K562 (cell line): ENCODE results near the gene MADD. TPM values are rescaled to one million over a fixed set of nuclear protein-coding genes. Genes with fewer than 3 reads are reported as not detected.

ENCODE experiments used
- ATAC-seq: fragments of 200-7000 bp; cut with Tn5 transposase; 3 replicates; pipeline ENCODE4 v1.9.1; 2020; ENCODE audit warnings: moderate library complexity
- BruUV-seq: library from RNA; stranded (reverse); fragments of 400-500 nt; replicated peaks from 2 replicates; lab custom pipeline; 2021; lab: Mats Ljungman, UMichigan
- CTCF ChIA-PET: fragments of 300-600 bp; formaldehyde crosslinking; extraction: SDS; loops from one replicate; lab custom pipeline; 2021; ENCODE audit warnings: low intra/inter-chr PET ratio; lab: Yijun Ruan, JAX
- POLR2A ChIA-PET: fragments of 300-600, 350-650 bp; sonication (Branson Sonifier 250); formaldehyde crosslinking; extraction: SDS; loops from one replicate; lab custom pipeline; 2021; ENCODE audit warnings: antibody characterized with exemption, inconsistent platforms; lab: Yijun Ruan, JAX
- DNase-seq, 4 experiments: peaks; one replicate each; pipeline versions ENCODE4 v3.0.0 to v3.0.0-alpha.2; 2011 to 2018; ENCODE audit warnings: low spot score in 3 of 4, mixed read lengths in 3 of 4; ENCODE audit errors: extremely low read depth in 1 of 4
- FAIRE-seq: peaks from 2 replicates; lab custom pipeline; 2011; peaks lifted over from hg19 to GRCh38; lab: Jason Lieb, UNC
- H2AFZ ChIP-seq: 2 replicates; pipeline ENCODE4 v1.6.0; 2011; ENCODE audit warnings: low read depth, low read length, control low read depth, inconsistent platforms
- H3K27ac ChIP-seq: fragments of 200-600 bp; 3 replicates; pipeline ENCODE4 v1.8.0; 2011; ENCODE audit warnings: low read depth, mild to moderate bottlenecking, control low read depth, inconsistent platforms, low read length, moderate library complexity, mixed read lengths; ENCODE audit errors: extremely low read depth
- H3K27me3 ChIP-seq, 2 experiments: fragments of 300-600 bp in 1 of 2; 2 replicates in 1 of 2; 3 replicates in 1 of 2; pipeline versions ENCODE4 v1.6.0 to v1.8.0; 2011; ENCODE audit warnings: inconsistent platforms in 2 of 2, low read length in 2 of 2, mild to moderate bottlenecking in 1 of 2, mixed read lengths in 1 of 2, moderate library complexity in 1 of 2; ENCODE audit not compliant: control insufficient read depth in 2 of 2, insufficient read depth in 2 of 2
- H3K36me3 ChIP-seq: fragments of 300-600 bp; 3 replicates; pipeline ENCODE4 v1.8.0; 2011; ENCODE audit warnings: mild to moderate bottlenecking, low read length, inconsistent platforms; ENCODE audit not compliant: control insufficient read depth, insufficient read depth
- H3K4me1 ChIP-seq, 2 experiments: fragments of 200-600 bp in 1 of 2; replicated peaks in 1 of 2; 2 replicates in 1 of 2; 3 replicates in 1 of 2; pipeline versions ENCODE4 v1.5.1 to v1.8.0; 2011; ENCODE audit warnings: inconsistent platforms in 2 of 2, low read length in 2 of 2, mild to moderate bottlenecking in 1 of 2, mixed read lengths in 1 of 2, moderate library complexity in 1 of 2; ENCODE audit not compliant: control insufficient read depth in 2 of 2, insufficient read depth in 2 of 2
- H3K4me2 ChIP-seq: 2 replicates; pipeline ENCODE4 v1.6.1; 2011; ENCODE audit warnings: low read length, control low read depth, inconsistent platforms, mixed read lengths; ENCODE audit not compliant: insufficient read depth
- H3K4me3 ChIP-seq: fragments of 200-600 bp; sonication (generic), shearing (Covaris generic); 2 replicates; pipeline ENCODE4 v1.5.1; 2016; ENCODE audit warnings: control low read depth, inconsistent platforms
- H3K79me2 ChIP-seq: fragments of 200-600 bp; 3 replicates; pipeline ENCODE4 v1.8.0; 2011; ENCODE audit warnings: low read length, inconsistent platforms; ENCODE audit not compliant: control insufficient read depth, insufficient read depth
- H3K9ac ChIP-seq, 2 experiments: 2 replicates each; pipeline versions ENCODE4 v1.6.0 to v1.6.1; 2011; ENCODE audit warnings: low read depth in 2 of 2, low read length in 2 of 2, control low read depth in 1 of 2, inconsistent platforms in 1 of 2, mild to moderate bottlenecking in 1 of 2, mixed read lengths in 1 of 2; ENCODE audit not compliant: insufficient read depth in 1 of 2
- H3K9me1 ChIP-seq: one replicate; pipeline ENCODE4 v1.6.0; 2011; ENCODE audit warnings: inconsistent platforms, mild to moderate bottlenecking, low read length, moderate library complexity; ENCODE audit not compliant: control insufficient read depth, insufficient read depth
- H3K9me3 ChIP-seq: replicated peaks from 2 replicates; pipeline ENCODE4 v1.5.1; 2011; ENCODE audit warnings: low read depth, low read length, inconsistent platforms; ENCODE audit not compliant: control insufficient read depth, insufficient read depth
- H4K20me1 ChIP-seq: replicated peaks from 2 replicates; pipeline ENCODE4 v1.6.1; 2011; ENCODE audit warnings: low read length, inconsistent platforms, mixed read lengths; ENCODE audit not compliant: control insufficient read depth, insufficient read depth
- ARID2 ChIP-seq: fragments of 450-650 bp; IDR thresholded peaks from 2 replicates; pipeline ENCODE4 v1.6.1; 2017; ENCODE audit warnings: antibody characterized with exemption, mild to moderate bottlenecking
- ARNT ChIP-seq, 2 experiments: fragments of 450-650 bp; IDR thresholded peaks; 2 replicates each; pipeline ENCODE4 v1.6.1; 2016; ENCODE audit warnings: mild to moderate bottlenecking in 1 of 2
- E2F8 ChIP-seq: fragments of 450-650 bp; IDR thresholded peaks from 2 replicates; pipeline ENCODE4 v1.7.1; 2018; ENCODE audit warnings: mild to moderate bottlenecking, low read depth; ENCODE audit not compliant: partially characterized antibody
- FOXA3 ChIP-seq, 2 experiments: fragments of 450-650 bp in 1 of 2; sonication (generic) in 1 of 2; formaldehyde crosslinking; IDR thresholded peaks in 1 of 2; conservative IDR thresholded peaks in 1 of 2; 2 replicates each; pipeline versions ENCODE4 v1.4.0 to v1.8.0; 2020 to 2022; ENCODE audit warnings: mild to moderate bottlenecking in 2 of 2, missing genetic modification reagents in 1 of 2
- TAF9B ChIP-seq: fragments of 450-650 bp; IDR thresholded peaks from 2 replicates; pipeline ENCODE4 v1.6.1; 2018; ENCODE audit warnings: mild to moderate bottlenecking; ENCODE audit not compliant: partially characterized antibody
- THRAP3 ChIP-seq: fragments of 450-650 bp; IDR thresholded peaks from 2 replicates; pipeline ENCODE4 v1.6.1; 2016; ENCODE audit warnings: mild to moderate bottlenecking, inconsistent platforms, borderline replicate concordance
- WGBS: fragments of 100-300 bp; shearing (Covaris generic); methylation state at CpG from one replicate; pipeline ENCODE4 v1.1.6; 2016; ENCODE audit warnings: low coverage, mixed read lengths; ENCODE audit not compliant: insufficient coverage; ENCODE audit errors: missing lambda C conversion rate; 5-methylcytosine and 5-hydroxymethylcytosine counted together
- in situ Hi-C: fragments of 300-500 bp; cut with MboI; formaldehyde crosslinking; loops from 4 replicates; pipeline ENCODE4 v1.15.0; 2018; ENCODE audit warnings: inconsistent platforms, mixed read lengths
- intact Hi-C: fragments of 100-400 bp; cut with micrococcal nuclease; formaldehyde crosslinking; loops from 2 replicates; pipeline ENCODE4 v1.14.2; 2022
- polyA plus RNA-seq, 8 experiments: library from polyadenylated mRNA; depleted of rRNA in 4 of 8; stranded (reverse) in 5 of 8; unstranded in 3 of 8; fragments of >200 nt; fragmentation: Nextera tagmentation in 2 of 8; fragmentation: Illumina TruSeq in 1 of 8; extraction: Ambion mirVana in 2 of 8; extraction: Trizol in 1 of 8; gene quantifications; 2 replicates each; pipeline versions ENCODE4 v1.2.1 to v1.2.3, GENCODE V29; 2011 to 2014; ENCODE audit warnings: inconsistent platforms in 1 of 8, missing spikeins in 1 of 8
- total RNA-seq, 7 experiments: library from RNA; depleted of rRNA in 6 of 7; stranded (reverse); fragments of >200 nt in 6 of 7; fragmentation: Illumina TruSeq in 2 of 7; extraction: Trizol in 2 of 7; gene quantifications; 2 replicates each; pipeline versions ENCODE4 v1.2.1 to v1.2.3, GENCODE V29; 2011 to 2021; ENCODE audit warnings: low replicate concordance in 1 of 7
- TF ChIP-seq, protein P1 (sequence below), 2 experiments: fragments of 150-350 bp in 1 of 2; IDR thresholded peaks; 2 replicates each; pipeline ENCODE4 v1.6.1; 2012 to 2016; ENCODE audit warnings: low read depth in 2 of 2, low read length in 2 of 2, mild to moderate bottlenecking in 1 of 2, moderate library complexity in 1 of 2

MADD gene
- total and polyA plus RNA-seq, 9 of the 15 experiments (the other 6 are each of a cell fraction or from before 2014, with no cell fraction given): 0.68 to 57.6 (median 33.6) TPM

DNA sequence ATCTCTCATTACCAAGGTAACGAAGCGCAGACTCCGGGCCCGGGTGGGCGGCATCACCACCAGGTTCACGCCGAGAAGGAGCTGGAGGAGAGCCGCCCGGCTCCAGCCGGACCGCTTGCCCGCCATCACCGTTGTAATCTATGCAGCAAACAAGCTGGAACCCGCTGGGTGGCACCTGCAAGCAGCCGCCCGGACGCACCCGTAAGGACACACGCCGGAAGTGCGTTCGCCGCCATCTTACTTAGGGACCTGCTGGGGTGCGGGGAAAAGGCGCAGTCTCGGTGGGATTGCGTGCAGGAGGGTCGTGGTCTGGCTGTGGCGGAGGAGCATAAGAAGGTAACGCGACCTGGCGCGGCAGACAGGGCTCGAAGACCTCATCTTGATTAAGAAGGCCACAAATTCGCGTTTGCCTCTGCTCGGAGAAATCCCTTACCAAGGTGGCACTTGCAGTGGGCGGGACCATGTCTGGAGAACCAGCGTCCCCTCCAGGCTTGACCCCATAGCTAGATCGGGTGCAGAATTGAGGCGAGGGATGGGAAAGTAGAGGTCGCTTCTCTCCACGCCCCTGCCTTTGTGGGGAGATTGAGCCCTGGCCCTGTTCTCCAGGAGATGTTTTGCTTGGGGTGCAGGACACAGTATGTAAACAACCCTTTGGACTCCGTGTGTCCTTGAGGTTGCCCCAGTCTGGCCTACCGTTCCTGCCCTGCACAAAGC lies 21.1 kb upstream of the MADD start, which contains the start of gene ACP2 (continued):
- TF ChIP-seq E2F8 (peak; percentile 88), ARNT (IDR thresholded peaks at IDR 0.05) (peak; percentile 83 to 90; a peak in 3 of 4 replicates), THRAP3 (peak; percentile 91; the same call in 1 of the 2 replicates)

GRCh38 chr11:47249378-47249715 lies 20.6 kb upstream of the MADD start:
- Histone ChIP-seq H4K20me1 (no peaks in the 10 kb centered on the region), H3K36me3 (peaks cover 27% of the 10 kb centered on the region; the same call in 2 of the 3 replicates), H2AFZ (peak overlapping the region; percentile 100), H3K79me2 (peaks cover 31% of the 10 kb centered on the region), H3K9ac (peak overlapping the region; percentile 97 to 98), H3K4me2 (peak overlapping the region; percentile 100), H3K27me3 (no peaks in the 10 kb centered on the region), H3K4me1 (peaks cover 16 to 19% of the 10 kb centered on the region in 2 experiments; a peak in 4 of 5 replicates), H3K27ac (peak overlapping the region; percentile 96), H3K9me1 (no peaks in the 10 kb centered on the region), H3K4me3 (peak overlapping the region; percentile 97), H3K9me3 (no peaks in the 10 kb centered on the region)
- DNase-seq (no peak), ATAC-seq (no peak), FAIRE-seq (no peak)
- WGBS: 13% methylated on average over 3 of the region's 3 CpGs
- POLR2A ChIA-PET: interaction anchor here (1.0 to 10.1 kb wide), 4 partner anchors 9 to 32 kb away, joined by 4 to 110 read pairs (median 19); partner anchors contain the start of gene NR1H3
- in situ Hi-C loops (no loop called here), intact Hi-C loops (loop anchor here (1.0 to 2.0 kb wide), 2 partner anchors 20 to 73 kb away; partner anchors contain the start of gene ARFGAP2)
- TF ChIP-seq ARID2 (no peak), TAF9B (no peak), FOXA3 (CRISPR knock-in tag; conservative IDR thresholded peaks at IDR 0.05 in 1 of 2, IDR thresholded peaks at IDR 0.05 in 1 of 2) (0 out of 4 replicates have a peak, but pooled peaks of 1 of the 2 experiments have one; percentile 60)
- TF ChIP-seq, protein P1, sequence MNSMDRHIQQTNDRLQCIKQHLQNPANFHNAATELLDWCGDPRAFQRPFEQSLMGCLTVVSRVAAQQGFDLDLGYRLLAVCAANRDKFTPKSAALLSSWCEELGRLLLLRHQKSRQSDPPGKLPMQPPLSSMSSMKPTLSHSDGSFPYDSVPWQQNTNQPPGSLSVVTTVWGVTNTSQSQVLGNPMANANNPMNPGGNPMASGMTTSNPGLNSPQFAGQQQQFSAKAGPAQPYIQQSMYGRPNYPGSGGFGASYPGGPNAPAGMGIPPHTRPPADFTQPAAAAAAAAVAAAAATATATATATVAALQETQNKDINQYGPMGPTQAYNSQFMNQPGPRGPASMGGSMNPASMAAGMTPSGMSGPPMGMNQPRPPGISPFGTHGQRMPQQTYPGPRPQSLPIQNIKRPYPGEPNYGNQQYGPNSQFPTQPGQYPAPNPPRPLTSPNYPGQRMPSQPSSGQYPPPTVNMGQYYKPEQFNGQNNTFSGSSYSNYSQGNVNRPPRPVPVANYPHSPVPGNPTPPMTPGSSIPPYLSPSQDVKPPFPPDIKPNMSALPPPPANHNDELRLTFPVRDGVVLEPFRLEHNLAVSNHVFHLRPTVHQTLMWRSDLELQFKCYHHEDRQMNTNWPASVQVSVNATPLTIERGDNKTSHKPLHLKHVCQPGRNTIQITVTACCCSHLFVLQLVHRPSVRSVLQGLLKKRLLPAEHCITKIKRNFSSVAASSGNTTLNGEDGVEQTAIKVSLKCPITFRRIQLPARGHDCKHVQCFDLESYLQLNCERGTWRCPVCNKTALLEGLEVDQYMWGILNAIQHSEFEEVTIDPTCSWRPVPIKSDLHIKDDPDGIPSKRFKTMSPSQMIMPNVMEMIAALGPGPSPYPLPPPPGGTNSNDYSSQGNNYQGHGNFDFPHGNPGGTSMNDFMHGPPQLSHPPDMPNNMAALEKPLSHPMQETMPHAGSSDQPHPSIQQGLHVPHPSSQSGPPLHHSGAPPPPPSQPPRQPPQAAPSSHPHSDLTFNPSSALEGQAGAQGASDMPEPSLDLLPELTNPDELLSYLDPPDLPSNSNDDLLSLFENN (IDR thresholded peaks at IDR 0.05; ENCODE audit: low read depth in 2 of 2, low read length in 2 of 2): 0 out of 4 replicates have a peak, but pooled peaks of 1 of the 2 experiments have one; percentile 3
- CTCF ChIA-PET: no interaction called here
- BruUV-seq: no TSS peak
